ENCODE results near the gene SEC14L2.
"Not testable (repeated sequence)": the region's sequence is repeated elsewhere in the genome, so short reads cannot be mapped to it uniquely, and the experiment has no call there.

The SEC14L2 gene

GRCh38 chr22:30460147-30460546, 63.3 kb downstream of the SEC14L2 start:
- no peak for DNase-seq (ENCODE audit: extremely low read depth, insufficient read length)
- TF ChIP-seq CTCF (IDR thresholded peaks at IDR 0.05; ENCODE audit: insufficient read depth, low read length, poor library complexity, severe bottlenecking), result no peak
- no peak overlapping the region for H3K4me3 ChIP-seq (replicated peaks; ENCODE audit: low read depth, low read length)
- H3K27me3 ChIP-seq (replicated peaks; ENCODE audit: control insufficient read depth, insufficient read depth, low read length), result no peaks in the 10 kb centered on the region
- H3K36me3 ChIP-seq (ENCODE audit: control insufficient read depth, insufficient read depth, low read length), result no peaks in the 10 kb centered on the region

- not testable (repeated sequence) for DNase-seq (ENCODE audit: extremely low read depth, insufficient read length); H3K36me3 ChIP-seq (ENCODE audit: control insufficient read depth, insufficient read depth, low read length); H3K4me3 ChIP-seq (replicated peaks; ENCODE audit: low read depth, low read length); H3K27me3 ChIP-seq (replicated peaks; ENCODE audit: control insufficient read depth, insufficient read depth, low read length)
Measured at GRCh38 chr22:30460555-30460954, 63.7 kb downstream of the SEC14L2 start.

- Histone ChIP-seq H3K27me3 (replicated peaks; ENCODE audit: control insufficient read depth, insufficient read depth, low read length) (no peaks in the 10 kb centered on the region; the same call in none of the 2 replicates), H3K4me3 (replicated peaks; ENCODE audit: low read depth, low read length) (no peak overlapping the region), H3K36me3 (ENCODE audit: control insufficient read depth, insufficient read depth, low read length) (no peaks in the 10 kb centered on the region)
- no peak for TF ChIP-seq CTCF (IDR thresholded peaks at IDR 0.05; ENCODE audit: insufficient read depth, low read length, poor library complexity, severe bottlenecking)
- DNase-seq (ENCODE audit: extremely low read depth, insufficient read length), result no peak
Measured at GRCh38 chr22:30469165-30469564, 72.3 kb downstream of the SEC14L2 start.

- TF ChIP-seq CTCF (IDR thresholded peaks at IDR 0.05; ENCODE audit: insufficient read depth, low read length, poor library complexity, severe bottlenecking), result no peak
- DNase-seq (ENCODE audit: extremely low read depth, insufficient read length), result no peak
Measured at GRCh38 chr22:30470655-30471054, 73.8 kb downstream of the SEC14L2 start.

GRCh38 chr22:30471616-30472318, 74.9 kb downstream of the SEC14L2 start, which contains the start of gene SEC14L3:
TSS of gene SEC14L3 (minus strand) at chr22:30472017. CDS start at chr22:30471958, 59 bp downstream.
- H3K27me3 ChIP-seq (replicated peaks; ENCODE audit: control insufficient read depth, insufficient read depth, low read length), result no peaks in the 10 kb centered on the region; the same call in none of the 2 replicates
- DNase-seq (ENCODE audit: extremely low read depth, insufficient read length), result no peak
- no peaks in the 10 kb centered on the region for H3K36me3 ChIP-seq (ENCODE audit: control insufficient read depth, insufficient read depth, low read length)
- TF ChIP-seq CTCF (IDR thresholded peaks at IDR 0.05; ENCODE audit: insufficient read depth, low read length, poor library complexity, severe bottlenecking), result no peak
- no peak within 1 kb of the TSS for H3K4me3 ChIP-seq (replicated peaks; ENCODE audit: low read depth, low read length)

More at GRCh38 chr22:30470655-30471054, 73.8 kb downstream of the SEC14L2 start:
- no peak overlapping the region for H3K4me3 ChIP-seq (replicated peaks; ENCODE audit: low read depth, low read length)
- no peaks in the 10 kb centered on the region for H3K36me3 ChIP-seq (ENCODE audit: control insufficient read depth, insufficient read depth, low read length)
- H3K27me3 ChIP-seq (replicated peaks; ENCODE audit: control insufficient read depth, insufficient read depth, low read length), result no peaks in the 10 kb centered on the region; the same call in none of the 2 replicates

GRCh38 chr22:30472994-30473720, 76.3 kb downstream of the SEC14L2 start:
- TF ChIP-seq CTCF (IDR thresholded peaks at IDR 0.05; ENCODE audit: insufficient read depth, low read length, poor library complexity, severe bottlenecking), result no peak
- no peaks in the 10 kb centered on the region for H3K36me3 ChIP-seq (ENCODE audit: control insufficient read depth, insufficient read depth, low read length)
- H3K4me3 ChIP-seq (replicated peaks; ENCODE audit: low read depth, low read length), result no peak overlapping the region
- DNase-seq (ENCODE audit: extremely low read depth, insufficient read length), result no peak
- H3K27me3 ChIP-seq (replicated peaks; ENCODE audit: control insufficient read depth, insufficient read depth, low read length), result no peaks in the 10 kb centered on the region; the same call in none of the 2 replicates

Measured in GM06990 (cell line).